WTC11 (cell line): ENCODE results near the gene SLC2A6. TPM values are rescaled to one million over a fixed set of nuclear protein-coding genes. Genes with fewer than 3 reads are reported as not detected.

Experiments used
- ATAC-seq: fragments of 200-7000 bp; cut with Tn5 transposase; 2 replicates; pipeline ENCODE4 v1.10.0; 2021; ENCODE audit warnings: mild to moderate bottlenecking, moderate library complexity
- CTCF ChIA-PET: fragments of 300-600 bp; sonication (Branson Sonifier 250); formaldehyde crosslinking; loops from one replicate; lab custom pipeline; 2021; ENCODE audit warnings: antibody characterized with exemption; lab: Charles Lee
- POLR2A ChIA-PET: fragments of 350-600 bp; sonication (Branson Sonifier 250); formaldehyde crosslinking; loops from one replicate; lab custom pipeline; 2021; ENCODE audit warnings: antibody characterized with exemption; lab: Charles Lee
- DNase-seq: peaks from one replicate; pipeline ENCODE4 v3.0.0; 2021; ENCODE audit warnings: low spot score
- H3K27ac Mint-ChIP-seq: 2 replicates; pipeline ENCODE4 v1.8.0; 2021; ENCODE audit warnings: mixed read lengths
- H3K27me3 Mint-ChIP-seq: 2 replicates; pipeline ENCODE4 v1.8.0; 2021; ENCODE audit warnings: low read depth, mild to moderate bottlenecking, moderate library complexity, mixed read lengths
- H3K36me3 Mint-ChIP-seq: 2 replicates; pipeline ENCODE4 v1.8.0; 2021; ENCODE audit warnings: mixed read lengths
- H3K4me1 Mint-ChIP-seq: 2 replicates; pipeline ENCODE4 v1.8.0; 2022; ENCODE audit warnings: mixed read lengths
- H3K4me3 Mint-ChIP-seq: 2 replicates; pipeline ENCODE4 v1.8.0; 2021; ENCODE audit warnings: mild to moderate bottlenecking, moderate library complexity, mixed read lengths
- H3K9me3 Mint-ChIP-seq: 2 replicates; pipeline ENCODE4 v1.8.0; 2021; ENCODE audit warnings: mixed read lengths
- ATF1 ChIP-seq: sonication (generic); formaldehyde crosslinking; IDR thresholded peaks from 2 replicates; pipeline ENCODE4 v1.8.1; 2023; ENCODE audit warnings: mild to moderate bottlenecking, moderate library complexity, missing genetic modification reagents
- CREB1 ChIP-seq: sonication (generic); formaldehyde crosslinking; IDR thresholded peaks from 2 replicates; pipeline ENCODE4 v1.8.0; 2023; ENCODE audit warnings: mild to moderate bottlenecking, missing genetic modification reagents
- CREM ChIP-seq: sonication (generic); formaldehyde crosslinking; IDR thresholded peaks from 2 replicates; pipeline ENCODE4 v1.8.1; 2022; ENCODE audit warnings: mild to moderate bottlenecking, missing genetic modification reagents, moderate library complexity
- FOXJ3 ChIP-seq: sonication (generic); formaldehyde crosslinking; IDR thresholded peaks from 2 replicates; pipeline ENCODE4 v1.9.0; 2021; ENCODE audit warnings: missing genetic modification reagents, mild to moderate bottlenecking, borderline replicate concordance
- FOXK1 ChIP-seq: sonication (generic); formaldehyde crosslinking; IDR thresholded peaks from 2 replicates; pipeline ENCODE4 v1.8.0; 2022; ENCODE audit warnings: mild to moderate bottlenecking, moderate library complexity, missing genetic modification reagents
- JUN ChIP-seq: sonication (generic); formaldehyde crosslinking; IDR thresholded peaks from 2 replicates; pipeline ENCODE4 v1.8.0; 2023; ENCODE audit warnings: mild to moderate bottlenecking, missing genetic modification reagents
- MXD4 ChIP-seq: fragments of 250-450 bp; sonication (Bioruptor Pico); IDR thresholded peaks from 2 replicates; pipeline ENCODE4 v1.8.0; 2021; ENCODE audit warnings: mild to moderate bottlenecking, moderate library complexity, borderline replicate concordance
- NFATC4 ChIP-seq: fragments of 250-450 bp; sonication (Bioruptor Pico); IDR thresholded peaks from 2 replicates; pipeline ENCODE4 v1.9.0; 2021; ENCODE audit warnings: mild to moderate bottlenecking
- NR3C1 ChIP-seq: sonication (generic); formaldehyde crosslinking; conservative IDR thresholded peaks from 2 replicates; pipeline ENCODE4 v1.8.1; 2023; ENCODE audit warnings: low read depth, mild to moderate bottlenecking, missing genetic modification reagents
- OVOL2 ChIP-seq: fragments of 250-450 bp; sonication (Bioruptor Pico); IDR thresholded peaks from 2 replicates; pipeline ENCODE4 v1.9.0; 2021; ENCODE audit warnings: mild to moderate bottlenecking, borderline replicate concordance
- SMAD3 ChIP-seq: sonication (generic); formaldehyde crosslinking; IDR thresholded peaks from 2 replicates; pipeline ENCODE4 v1.8.0; 2022; ENCODE audit warnings: missing genetic modification reagents, mild to moderate bottlenecking, borderline replicate concordance
- SOX15 ChIP-seq: fragments of 250-450 bp; sonication (Bioruptor Pico); IDR thresholded peaks from 2 replicates; pipeline ENCODE4 v1.9.0; 2021; ENCODE audit warnings: mild to moderate bottlenecking
- TCF7 ChIP-seq: sonication (generic); formaldehyde crosslinking; IDR thresholded peaks from 2 replicates; pipeline ENCODE4 v1.8.0; 2022; ENCODE audit warnings: mild to moderate bottlenecking, low read depth, missing genetic modification reagents, moderate library complexity
- TEAD4 ChIP-seq: sonication (generic); formaldehyde crosslinking; IDR thresholded peaks from 2 replicates; pipeline ENCODE4 v1.8.0; 2022; ENCODE audit warnings: mild to moderate bottlenecking, missing genetic modification reagents
- TP53 ChIP-seq: sonication (generic); formaldehyde crosslinking; IDR thresholded peaks from 2 replicates; pipeline ENCODE4 v1.8.1; 2023; ENCODE audit warnings: mild to moderate bottlenecking, missing genetic modification reagents
- ZNF219 ChIP-seq: sonication (generic); formaldehyde crosslinking; IDR thresholded peaks from 2 replicates; pipeline ENCODE4 v1.8.0; 2023; ENCODE audit warnings: missing genetic modification reagents, mild to moderate bottlenecking, borderline replicate concordance
- ZNF671 ChIP-seq: fragments of 250-450 bp; sonication (Bioruptor Pico); IDR thresholded peaks from 2 replicates; pipeline ENCODE4 v1.8.0; 2021; ENCODE audit warnings: mild to moderate bottlenecking
- total RNA-seq: library from RNA; stranded (reverse); gene quantifications from 3 replicates; pipeline ENCODE4 v1.2.3, GENCODE V29; 2021
- TF ChIP-seq, protein P1 (sequence below): sonication (generic); formaldehyde crosslinking; IDR thresholded peaks from 2 replicates; pipeline ENCODE4 v1.8.1; 2023; ENCODE audit warnings: mild to moderate bottlenecking, missing genetic modification reagents, moderate library complexity
- TF ChIP-seq, protein P2 (sequence below): sonication (generic); formaldehyde crosslinking; conservative IDR thresholded peaks from 2 replicates; pipeline ENCODE4 v1.8.1; 2022; ENCODE audit warnings: mild to moderate bottlenecking, missing genetic modification reagents
- TF ChIP-seq, protein P3 (sequence below): sonication (generic); formaldehyde crosslinking; IDR thresholded peaks from 2 replicates; pipeline ENCODE4 v1.8.1; 2023; ENCODE audit warnings: mild to moderate bottlenecking, moderate library complexity, missing genetic modification reagents
- TF ChIP-seq, protein P4 (sequence below): fragments of 200-600 bp; IDR thresholded peaks from 2 replicates; pipeline ENCODE4 v1.8.0; 2022; ENCODE audit warnings: antibody characterized with exemption
- TF ChIP-seq, protein P5 (sequence below): sonication (generic); formaldehyde crosslinking; IDR thresholded peaks from 2 replicates; pipeline ENCODE4 v1.8.1; 2022; ENCODE audit warnings: low read depth, mild to moderate bottlenecking, moderate library complexity, missing genetic modification reagents, borderline replicate concordance
- TF ChIP-seq, protein P6 (sequence below): sonication (generic); formaldehyde crosslinking; IDR thresholded peaks from 2 replicates; pipeline ENCODE4 v1.8.0; 2022; ENCODE audit warnings: mild to moderate bottlenecking, missing genetic modification reagents
- TF ChIP-seq, protein P7 (sequence below): fragments of 250-450 bp; sonication (Bioruptor Pico); IDR thresholded peaks from 2 replicates; pipeline ENCODE4 v1.9.0; 2021; ENCODE audit warnings: mild to moderate bottlenecking

SLC2A6 gene
- total RNA-seq, 1 experiment from 2014 or later, result 16.6 TPM

DNA sequence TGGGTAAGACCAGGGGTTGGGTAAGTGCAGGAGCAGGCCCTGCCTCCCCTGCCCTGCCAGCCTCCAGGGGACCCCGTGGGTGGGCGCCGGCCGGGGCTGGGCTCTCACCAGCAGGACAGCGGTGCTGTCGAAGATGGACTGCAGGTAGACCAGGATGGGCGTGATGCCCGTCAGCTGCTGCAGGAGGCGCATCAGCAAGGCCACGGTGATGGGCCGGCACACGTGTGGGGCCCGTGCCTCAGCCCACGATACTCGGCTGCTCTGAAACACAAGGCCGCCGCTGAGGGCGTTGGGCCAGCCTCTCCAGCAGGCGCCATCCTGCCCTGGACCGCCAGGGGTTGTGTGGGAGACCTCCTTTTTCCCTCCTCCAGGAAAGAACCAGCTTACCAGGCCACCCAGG, 4.0 kb downstream of the SLC2A6 start:
- DNase-seq, result no peak
- peaks cover 3% of the 10 kb centered on the region; the same call in 1 of the 2 replicates for H3K36me3 Mint-ChIP-seq
- peaks cover 13% of the 10 kb centered on the region for H3K4me1 Mint-ChIP-seq
- no peak overlapping the region for H3K4me3 Mint-ChIP-seq
- POLR2A ChIA-PET, result no interaction called here
- no peaks in the 10 kb centered on the region for H3K9me3 Mint-ChIP-seq
- H3K27ac Mint-ChIP-seq, result no peak overlapping the region
- H3K27me3 Mint-ChIP-seq, result peaks cover 2% of the 10 kb centered on the region; the same call in 1 of the 2 replicates
- TF ChIP-seq, protein P1, sequence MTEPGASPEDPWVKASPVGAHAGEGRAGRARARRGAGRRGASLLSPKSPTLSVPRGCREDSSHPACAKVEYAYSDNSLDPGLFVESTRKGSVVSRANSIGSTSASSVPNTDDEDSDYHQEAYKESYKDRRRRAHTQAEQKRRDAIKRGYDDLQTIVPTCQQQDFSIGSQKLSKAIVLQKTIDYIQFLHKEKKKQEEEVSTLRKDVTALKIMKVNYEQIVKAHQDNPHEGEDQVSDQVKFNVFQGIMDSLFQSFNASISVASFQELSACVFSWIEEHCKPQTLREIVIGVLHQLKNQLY (CRISPR knock-in tag), result no peak
- no peak for TF ChIP-seq ZNF671 (CRISPR knock-in tag)
- no peak for TF ChIP-seq ZNF219 (CRISPR knock-in tag)
- no peak for TF ChIP-seq MXD4 (CRISPR knock-in tag)
- TF ChIP-seq CREB1, result no peak
- no peak for TF ChIP-seq ATF1 (CRISPR knock-in tag)
- no peak for TF ChIP-seq TEAD4 (CRISPR knock-in tag)
- no peak for TF ChIP-seq NFATC4 (CRISPR knock-in tag)
- TF ChIP-seq, protein P2, sequence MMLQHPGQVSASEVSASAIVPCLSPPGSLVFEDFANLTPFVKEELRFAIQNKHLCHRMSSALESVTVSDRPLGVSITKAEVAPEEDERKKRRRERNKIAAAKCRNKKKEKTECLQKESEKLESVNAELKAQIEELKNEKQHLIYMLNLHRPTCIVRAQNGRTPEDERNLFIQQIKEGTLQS, result no peak
- no peak for TF ChIP-seq FOXK1
- no peak for TF ChIP-seq SOX15 (CRISPR knock-in tag)
- TF ChIP-seq OVOL2 (CRISPR knock-in tag), result no peak
- TF ChIP-seq, protein P3, sequence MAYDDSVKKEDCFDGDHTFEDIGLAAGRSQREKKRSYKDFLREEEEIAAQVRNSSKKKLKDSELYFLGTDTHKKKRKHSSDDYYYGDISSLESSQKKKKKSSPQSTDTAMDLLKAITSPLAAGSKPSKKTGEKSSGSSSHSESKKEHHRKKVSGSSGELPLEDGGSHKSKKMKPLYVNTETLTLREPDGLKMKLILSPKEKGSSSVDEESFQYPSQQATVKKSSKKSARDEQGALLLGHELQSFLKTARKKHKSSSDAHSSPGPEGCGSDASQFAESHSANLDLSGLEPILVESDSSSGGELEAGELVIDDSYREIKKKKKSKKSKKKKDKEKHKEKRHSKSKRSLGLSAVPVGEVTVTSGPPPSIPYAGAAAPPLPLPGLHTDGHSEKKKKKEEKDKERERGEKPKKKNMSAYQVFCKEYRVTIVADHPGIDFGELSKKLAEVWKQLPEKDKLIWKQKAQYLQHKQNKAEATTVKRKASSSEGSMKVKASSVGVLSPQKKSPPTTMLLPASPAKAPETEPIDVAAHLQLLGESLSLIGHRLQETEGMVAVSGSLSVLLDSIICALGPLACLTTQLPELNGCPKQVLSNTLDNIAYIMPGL (CRISPR knock-in tag), result no peak
- no peak for TF ChIP-seq TP53 (CRISPR knock-in tag)
- TF ChIP-seq SMAD3 (CRISPR knock-in tag), result no peak
- TF ChIP-seq, protein P4, sequence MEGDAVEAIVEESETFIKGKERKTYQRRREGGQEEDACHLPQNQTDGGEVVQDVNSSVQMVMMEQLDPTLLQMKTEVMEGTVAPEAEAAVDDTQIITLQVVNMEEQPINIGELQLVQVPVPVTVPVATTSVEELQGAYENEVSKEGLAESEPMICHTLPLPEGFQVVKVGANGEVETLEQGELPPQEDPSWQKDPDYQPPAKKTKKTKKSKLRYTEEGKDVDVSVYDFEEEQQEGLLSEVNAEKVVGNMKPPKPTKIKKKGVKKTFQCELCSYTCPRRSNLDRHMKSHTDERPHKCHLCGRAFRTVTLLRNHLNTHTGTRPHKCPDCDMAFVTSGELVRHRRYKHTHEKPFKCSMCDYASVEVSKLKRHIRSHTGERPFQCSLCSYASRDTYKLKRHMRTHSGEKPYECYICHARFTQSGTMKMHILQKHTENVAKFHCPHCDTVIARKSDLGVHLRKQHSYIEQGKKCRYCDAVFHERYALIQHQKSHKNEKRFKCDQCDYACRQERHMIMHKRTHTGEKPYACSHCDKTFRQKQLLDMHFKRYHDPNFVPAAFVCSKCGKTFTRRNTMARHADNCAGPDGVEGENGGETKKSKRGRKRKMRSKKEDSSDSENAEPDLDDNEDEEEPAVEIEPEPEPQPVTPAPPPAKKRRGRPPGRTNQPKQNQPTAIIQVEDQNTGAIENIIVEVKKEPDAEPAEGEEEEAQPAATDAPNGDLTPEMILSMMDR, result no peak
- TF ChIP-seq JUN (CRISPR knock-in tag), result no peak
- no peak for TF ChIP-seq NR3C1
- TF ChIP-seq FOXJ3, result no peak
- TF ChIP-seq, protein P5, sequence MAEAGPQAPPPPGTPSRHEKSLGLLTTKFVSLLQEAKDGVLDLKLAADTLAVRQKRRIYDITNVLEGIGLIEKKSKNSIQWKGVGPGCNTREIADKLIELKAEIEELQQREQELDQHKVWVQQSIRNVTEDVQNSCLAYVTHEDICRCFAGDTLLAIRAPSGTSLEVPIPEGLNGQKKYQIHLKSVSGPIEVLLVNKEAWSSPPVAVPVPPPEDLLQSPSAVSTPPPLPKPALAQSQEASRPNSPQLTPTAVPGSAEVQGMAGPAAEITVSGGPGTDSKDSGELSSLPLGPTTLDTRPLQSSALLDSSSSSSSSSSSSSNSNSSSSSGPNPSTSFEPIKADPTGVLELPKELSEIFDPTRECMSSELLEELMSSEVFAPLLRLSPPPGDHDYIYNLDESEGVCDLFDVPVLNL (CRISPR knock-in tag), result no peak
- TF ChIP-seq, all 79 proteins: peak for 0
- CTCF ChIA-PET, result interaction anchor here (0.7 kb wide), 1 partner anchor 12 kb away, joined by 3 read pairs; no protein-coding TSS in a partner anchor
- no peak for ATAC-seq

DNA sequence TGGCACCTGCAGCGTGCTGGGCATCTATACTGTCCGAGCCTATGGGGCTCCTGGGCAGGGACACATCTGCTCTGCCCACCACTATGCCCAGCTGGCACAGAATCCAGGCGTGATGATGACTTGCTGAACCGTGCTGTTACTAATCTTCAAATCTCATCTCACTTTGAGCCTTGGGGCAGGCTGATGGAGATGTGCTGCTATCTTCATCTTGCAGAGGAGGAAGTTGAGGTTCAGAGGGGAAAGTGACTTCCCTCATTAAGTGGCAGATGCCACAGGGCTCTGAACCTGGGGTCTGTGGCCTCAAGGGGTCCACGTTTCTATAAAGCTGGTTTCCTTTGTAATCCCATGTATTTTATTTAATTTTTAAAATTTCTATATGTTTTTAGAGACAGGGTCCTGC, 4.7 kb downstream of the SLC2A6 start:
- DNase-seq (no peak), ATAC-seq (no peak)
- ChIA-PET POLR2A (no interaction called here), CTCF (interaction anchor here (0.6 kb wide), 1 partner anchor 11 kb away, joined by 3 read pairs; no protein-coding TSS in a partner anchor)
- no peak overlapping the region for H3K4me3 Mint-ChIP-seq
- no peaks in the 10 kb centered on the region for H3K27me3 Mint-ChIP-seq
- no peaks in the 10 kb centered on the region for H3K9me3 Mint-ChIP-seq
- no peak overlapping the region for H3K27ac Mint-ChIP-seq
- H3K36me3 Mint-ChIP-seq, result peaks cover 3% of the 10 kb centered on the region; the same call in 1 of the 2 replicates
- H3K4me1 Mint-ChIP-seq, result peaks cover 8% of the 10 kb centered on the region; the same call in 1 of the 2 replicates
- no peak for TF ChIP-seq TCF7
- TF ChIP-seq, protein P6, sequence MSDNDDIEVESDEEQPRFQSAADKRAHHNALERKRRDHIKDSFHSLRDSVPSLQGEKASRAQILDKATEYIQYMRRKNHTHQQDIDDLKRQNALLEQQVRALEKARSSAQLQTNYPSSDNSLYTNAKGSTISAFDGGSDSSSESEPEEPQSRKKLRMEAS (CRISPR knock-in tag), result no peak
- TF ChIP-seq CREM (CRISPR knock-in tag), result no peak
- TF ChIP-seq, protein P7, sequence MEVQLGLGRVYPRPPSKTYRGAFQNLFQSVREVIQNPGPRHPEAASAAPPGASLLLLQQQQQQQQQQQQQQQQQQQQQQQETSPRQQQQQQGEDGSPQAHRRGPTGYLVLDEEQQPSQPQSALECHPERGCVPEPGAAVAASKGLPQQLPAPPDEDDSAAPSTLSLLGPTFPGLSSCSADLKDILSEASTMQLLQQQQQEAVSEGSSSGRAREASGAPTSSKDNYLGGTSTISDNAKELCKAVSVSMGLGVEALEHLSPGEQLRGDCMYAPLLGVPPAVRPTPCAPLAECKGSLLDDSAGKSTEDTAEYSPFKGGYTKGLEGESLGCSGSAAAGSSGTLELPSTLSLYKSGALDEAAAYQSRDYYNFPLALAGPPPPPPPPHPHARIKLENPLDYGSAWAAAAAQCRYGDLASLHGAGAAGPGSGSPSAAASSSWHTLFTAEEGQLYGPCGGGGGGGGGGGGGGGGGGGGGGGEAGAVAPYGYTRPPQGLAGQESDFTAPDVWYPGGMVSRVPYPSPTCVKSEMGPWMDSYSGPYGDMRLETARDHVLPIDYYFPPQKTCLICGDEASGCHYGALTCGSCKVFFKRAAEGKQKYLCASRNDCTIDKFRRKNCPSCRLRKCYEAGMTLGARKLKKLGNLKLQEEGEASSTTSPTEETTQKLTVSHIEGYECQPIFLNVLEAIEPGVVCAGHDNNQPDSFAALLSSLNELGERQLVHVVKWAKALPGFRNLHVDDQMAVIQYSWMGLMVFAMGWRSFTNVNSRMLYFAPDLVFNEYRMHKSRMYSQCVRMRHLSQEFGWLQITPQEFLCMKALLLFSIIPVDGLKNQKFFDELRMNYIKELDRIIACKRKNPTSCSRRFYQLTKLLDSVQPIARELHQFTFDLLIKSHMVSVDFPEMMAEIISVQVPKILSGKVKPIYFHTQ (CRISPR knock-in tag), result no peak
